Measurements from ENCODE around the gene S100P. TPM values are rescaled to one million over a fixed set of nuclear protein-coding genes. Genes with fewer than 3 reads are reported as not detected.

Gene S100P
- total RNA-seq, 1 experiment from 2014 or later, result not detected

- no peaks in the 10 kb centered on the region for H3K9me2 ChIP-seq (replicated peaks; ENCODE audit: insufficient read depth, low read length)
- H3K4me2 ChIP-seq (ENCODE audit: low read depth, low read length, poor library complexity, severe bottlenecking), result no peak overlapping the region
- DNase-seq, result no peak
- no peaks in the 10 kb centered on the region for H3K4me1 ChIP-seq (ENCODE audit: low read length)
- no peak overlapping the region for H2AFZ ChIP-seq (ENCODE audit: low read length)
- no peak overlapping the region for H3K4me3 ChIP-seq (ENCODE audit: low read length)
- no peak overlapping the region for H3K27ac ChIP-seq (ENCODE audit: low read length)
- no peaks in the 10 kb centered on the region for H3K9me3 ChIP-seq (ENCODE audit: low read length)
- no peaks in the 10 kb centered on the region for H3K27me3 ChIP-seq (ENCODE audit: low read length)
- H3K36me3 ChIP-seq (ENCODE audit: insufficient read depth, low read length), result no peaks in the 10 kb centered on the region
- H4K20me1 ChIP-seq (ENCODE audit: insufficient read depth, low read depth, low read length), result no peaks in the 10 kb centered on the region; the same call in 1 of the 2 replicates
- H3K79me2 ChIP-seq (ENCODE audit: low read length), result peaks cover 3% of the 10 kb centered on the region
- no peak overlapping the region for H3K9ac ChIP-seq (ENCODE audit: low read length)
These were observed 5.7 kb downstream of the S100P start for GRCh38 chr4:6699388-6699787.

GRCh38 chr4:6699903-6700302 is 6.2 kb downstream of the S100P start:
- Histone ChIP-seq H2AFZ (ENCODE audit: low read length) (no peak overlapping the region), H3K9me2 (replicated peaks; ENCODE audit: insufficient read depth, low read length) (no peaks in the 10 kb centered on the region), H3K4me1 (ENCODE audit: low read length) (no peaks in the 10 kb centered on the region), H3K79me2 (ENCODE audit: low read length) (peaks cover 6% of the 10 kb centered on the region), H3K4me3 (ENCODE audit: low read length) (no peak overlapping the region), H4K20me1 (ENCODE audit: insufficient read depth, low read depth, low read length) (no peaks in the 10 kb centered on the region; the same call in 1 of the 2 replicates), H3K36me3 (ENCODE audit: insufficient read depth, low read length) (0 out of 2 replicates have a peak, but pooled peaks cover 2% of the 10 kb centered on the region), H3K9ac (ENCODE audit: low read length) (no peak overlapping the region), H3K9me3 (ENCODE audit: low read length) (no peaks in the 10 kb centered on the region), H3K27ac (ENCODE audit: low read length) (no peak overlapping the region), H3K27me3 (ENCODE audit: low read length) (no peaks in the 10 kb centered on the region), H3K4me2 (ENCODE audit: low read depth, low read length, poor library complexity, severe bottlenecking) (no peak overlapping the region)
- no peak for DNase-seq

- H3K27ac ChIP-seq (ENCODE audit: low read length), result no peak overlapping the region
- DNase-seq, result peak; percentile 78
- H3K4me2 ChIP-seq (ENCODE audit: low read depth, low read length, poor library complexity, severe bottlenecking), result no peak overlapping the region
- no peak overlapping the region for H3K9ac ChIP-seq (ENCODE audit: low read length)
- no peaks in the 10 kb centered on the region; the same call in 1 of the 2 replicates for H4K20me1 ChIP-seq (ENCODE audit: insufficient read depth, low read depth, low read length)
- H3K79me2 ChIP-seq (ENCODE audit: low read length), result peaks cover 20% of the 10 kb centered on the region
- no peaks in the 10 kb centered on the region for H3K9me3 ChIP-seq (ENCODE audit: low read length)
- H3K4me3 ChIP-seq (ENCODE audit: low read length), result no peak overlapping the region
- H3K4me1 ChIP-seq (ENCODE audit: low read length), result no peaks in the 10 kb centered on the region
- H3K9me2 ChIP-seq (replicated peaks; ENCODE audit: insufficient read depth, low read length), result no peaks in the 10 kb centered on the region
- no peak overlapping the region for H2AFZ ChIP-seq (ENCODE audit: low read length)
- H3K27me3 ChIP-seq (ENCODE audit: low read length), result no peaks in the 10 kb centered on the region
- H3K36me3 ChIP-seq (ENCODE audit: insufficient read depth, low read length), result peaks cover 17% of the 10 kb centered on the region; the same call in 1 of the 2 replicates
These were observed 7.7 kb downstream of the S100P start for GRCh38 chr4:6701371-6701770.

GRCh38 chr4:6702761-6703160 is 9.1 kb downstream of the S100P start:
- Histone ChIP-seq H4K20me1 (ENCODE audit: insufficient read depth, low read depth, low read length) (no peaks in the 10 kb centered on the region; the same call in 1 of the 2 replicates), H3K9me3 (ENCODE audit: low read length) (no peaks in the 10 kb centered on the region), H3K4me2 (ENCODE audit: low read depth, low read length, poor library complexity, severe bottlenecking) (no peak overlapping the region), H3K9ac (ENCODE audit: low read length) (no peak overlapping the region), H3K79me2 (ENCODE audit: low read length) (peaks cover 34% of the 10 kb centered on the region), H3K27me3 (ENCODE audit: low read length) (no peaks in the 10 kb centered on the region), H3K36me3 (ENCODE audit: insufficient read depth, low read length) (peaks cover 31% of the 10 kb centered on the region), H3K9me2 (replicated peaks; ENCODE audit: insufficient read depth, low read length) (no peaks in the 10 kb centered on the region), H3K4me3 (ENCODE audit: low read length) (no peak overlapping the region), H3K27ac (ENCODE audit: low read length) (no peak overlapping the region), H3K4me1 (ENCODE audit: low read length) (peaks cover 6% of the 10 kb centered on the region), H2AFZ (ENCODE audit: low read length) (no peak overlapping the region)
- DNase-seq, result no peak

GRCh38 chr4:6703786-6704185 is 10.1 kb downstream of the S100P start:
- DNase-seq, result no peak
- Histone ChIP-seq H3K4me2 (ENCODE audit: low read depth, low read length, poor library complexity, severe bottlenecking) (no peak overlapping the region), H3K27me3 (ENCODE audit: low read length) (no peaks in the 10 kb centered on the region), H3K9ac (ENCODE audit: low read length) (no peak overlapping the region), H2AFZ (ENCODE audit: low read length) (no peak overlapping the region), H3K79me2 (ENCODE audit: low read length) (peaks cover 44% of the 10 kb centered on the region), H3K4me1 (ENCODE audit: low read length) (peaks cover 16% of the 10 kb centered on the region), H4K20me1 (ENCODE audit: insufficient read depth, low read depth, low read length) (no peaks in the 10 kb centered on the region; the same call in 1 of the 2 replicates), H3K27ac (ENCODE audit: low read length) (no peak overlapping the region), H3K9me3 (ENCODE audit: low read length) (no peaks in the 10 kb centered on the region), H3K36me3 (ENCODE audit: insufficient read depth, low read length) (peaks cover 41% of the 10 kb centered on the region), H3K9me2 (replicated peaks; ENCODE audit: insufficient read depth, low read length) (no peaks in the 10 kb centered on the region), H3K4me3 (ENCODE audit: low read length) (no peak overlapping the region)

- Histone ChIP-seq H3K9me2 (replicated peaks; ENCODE audit: insufficient read depth, low read length) (no peaks in the 10 kb centered on the region), H3K27me3 (ENCODE audit: low read length) (no peaks in the 10 kb centered on the region), H2AFZ (ENCODE audit: low read length) (no peak overlapping the region), H3K9me3 (ENCODE audit: low read length) (no peaks in the 10 kb centered on the region), H3K79me2 (ENCODE audit: low read length) (peaks cover 52% of the 10 kb centered on the region), H4K20me1 (ENCODE audit: insufficient read depth, low read depth, low read length) (no peaks in the 10 kb centered on the region; the same call in 1 of the 2 replicates), H3K27ac (ENCODE audit: low read length) (no peak overlapping the region), H3K36me3 (ENCODE audit: insufficient read depth, low read length) (peaks cover 41% of the 10 kb centered on the region), H3K9ac (ENCODE audit: low read length) (no peak overlapping the region), H3K4me1 (ENCODE audit: low read length) (peaks cover 28% of the 10 kb centered on the region), H3K4me3 (ENCODE audit: low read length) (no peak overlapping the region), H3K4me2 (ENCODE audit: low read depth, low read length, poor library complexity, severe bottlenecking) (no peak overlapping the region)
- no peak for DNase-seq
These were observed 12.0 kb downstream of the S100P start for GRCh38 chr4:6705646-6706045.

GRCh38 chr4:6706173-6706572 is 12.5 kb downstream of the S100P start:
- no peak overlapping the region for H3K9ac ChIP-seq (ENCODE audit: low read length)
- H3K4me1 ChIP-seq (ENCODE audit: low read length), result peaks cover 34% of the 10 kb centered on the region
- no peaks in the 10 kb centered on the region for H3K9me3 ChIP-seq (ENCODE audit: low read length)
- no peak for DNase-seq
- no peaks in the 10 kb centered on the region for H4K20me1 ChIP-seq (ENCODE audit: insufficient read depth, low read depth, low read length)
- H3K27me3 ChIP-seq (ENCODE audit: low read length), result no peaks in the 10 kb centered on the region
- no peak overlapping the region for H2AFZ ChIP-seq (ENCODE audit: low read length)
- H3K27ac ChIP-seq (ENCODE audit: low read length), result no peak overlapping the region
- no peak overlapping the region for H3K4me2 ChIP-seq (ENCODE audit: low read depth, low read length, poor library complexity, severe bottlenecking)
- H3K79me2 ChIP-seq (ENCODE audit: low read length), result peaks cover 52% of the 10 kb centered on the region
- H3K9me2 ChIP-seq (replicated peaks; ENCODE audit: insufficient read depth, low read length), result no peaks in the 10 kb centered on the region
- H3K36me3 ChIP-seq (ENCODE audit: insufficient read depth, low read length), result peaks cover 41% of the 10 kb centered on the region
- no peak overlapping the region for H3K4me3 ChIP-seq (ENCODE audit: low read length)

GRCh38 chr4:6709230-6710114 is 15.8 kb downstream of the S100P start, which contains the start of gene MRFAP1L1:
Gene MRFAP1L1, minus strand, starts transcription at chr4:6709865. Its CDS starts 236 bp downstream, at chr4:6709629.
- Histone ChIP-seq H3K4me1 (ENCODE audit: low read length) (peaks cover 36% of the 10 kb centered on the region), H3K79me2 (ENCODE audit: low read length) (peaks cover 49% of the 10 kb centered on the region), H3K27me3 (ENCODE audit: low read length) (no peaks in the 10 kb centered on the region)

More at GRCh38 chr4:6709230-6710114, 15.8 kb downstream of the S100P start, which contains the start of gene MRFAP1L1:
- H3K9me2 ChIP-seq (replicated peaks; ENCODE audit: insufficient read depth, low read length), result no peaks in the 10 kb centered on the region
- peak; percentile 99 for DNase-seq
- peak within 1 kb of the TSS; percentile 66 for H3K27ac ChIP-seq (ENCODE audit: low read length)
- H2AFZ ChIP-seq (ENCODE audit: low read length), result peak within 1 kb of the TSS; percentile 21; the same call in 1 of the 2 replicates
- H3K9ac ChIP-seq (ENCODE audit: low read length), result peak within 1 kb of the TSS; percentile 82
- H3K4me3 ChIP-seq (ENCODE audit: low read length), result peak within 1 kb of the TSS; percentile 82
- H3K9me3 ChIP-seq (ENCODE audit: low read length), result no peaks in the 10 kb centered on the region
- peaks cover 41% of the 10 kb centered on the region for H3K36me3 ChIP-seq (ENCODE audit: insufficient read depth, low read length)
- no peaks in the 10 kb centered on the region for H4K20me1 ChIP-seq (ENCODE audit: insufficient read depth, low read depth, low read length)
- peak within 1 kb of the TSS; percentile 86 for H3K4me2 ChIP-seq (ENCODE audit: low read depth, low read length, poor library complexity, severe bottlenecking)
